Hindlimb muscle (tissue), 1 donor: ENCODE measurements around the gene ALOX12B. TPM values are rescaled to one million over a fixed set of nuclear protein-coding genes. Genes with fewer than 3 reads are reported as not detected.
"Not testable (repeated sequence)": the region's sequence is repeated elsewhere in the genome, so short reads cannot be mapped to it uniquely, and the experiment has no call there.

Source experiments
- DNase-seq: peaks from one replicate; pipeline ENCODE4 v3.0.0-alpha.2; 2013
- polyA plus RNA-seq: library from polyadenylated mRNA; unstranded; fragments of 120-200 nt; gene quantifications from one replicate; pipeline ENCODE4 v1.2.1, GENCODE V29; 2013; ENCODE audit not compliant: insufficient read length

The ALOX12B gene
- polyA plus RNA-seq, 1 donor: not detected

GRCh38 chr17:8118769-8119580 lies 31.5 kb upstream of the ALOX12B start:
- peak; percentile 84 for DNase-seq

- DNase-seq: no peak
Observed at GRCh38 chr17:8117980-8118768, 30.7 kb upstream of the ALOX12B start, which contains the start of gene ALOXE3. Gene ALOXE3 (minus strand): TSS chr17:8118514. CDS start chr17:8117990, 524 bp downstream.

GRCh38 chr17:8117367-8117979 lies 30.0 kb upstream of the ALOX12B start:
- DNase-seq: no peak

GRCh38 chr17:8116776-8117175 lies 29.3 kb upstream of the ALOX12B start:
- DNase-seq: no peak

GRCh38 chr17:8110907-8111306 lies 23.4 kb upstream of the ALOX12B start:
- DNase-seq: no peak

GRCh38 chr17:8110456-8110804 lies 22.9 kb upstream of the ALOX12B start:
- no peak for DNase-seq

- peak; percentile 20 for DNase-seq
Observed at GRCh38 chr17:8109661-8110455, 22.3 kb upstream of the ALOX12B start.

- DNase-seq: no peak
Observed at GRCh38 chr17:8108972-8109660, 21.6 kb upstream of the ALOX12B start.

GRCh38 chr17:8106980-8107379 lies 19.5 kb upstream of the ALOX12B start:
- not testable (repeated sequence) for DNase-seq

- DNase-seq: no peak
Observed at GRCh38 chr17:8105957-8106398, 18.5 kb upstream of the ALOX12B start.

- DNase-seq: no peak
Observed at GRCh38 chr17:8104911-8105310, 17.4 kb upstream of the ALOX12B start.

GRCh38 chr17:8103549-8103948 lies 16.0 kb upstream of the ALOX12B start:
- DNase-seq: no peak

- DNase-seq: no peak
Observed at GRCh38 chr17:8101721-8102120, 14.2 kb upstream of the ALOX12B start.

- DNase-seq: no peak
Observed at GRCh38 chr17:8100763-8101162, 13.2 kb upstream of the ALOX12B start.

GRCh38 chr17:8100111-8100510 lies 12.6 kb upstream of the ALOX12B start:
- DNase-seq: no peak

GRCh38 chr17:8096541-8096940 lies 9.0 kb upstream of the ALOX12B start:
- DNase-seq: no peak

GRCh38 chr17:8095361-8095760 lies 7.8 kb upstream of the ALOX12B start:
- no peak for DNase-seq

- DNase-seq: no peak
Observed at GRCh38 chr17:8091033-8091687, 3.6 kb upstream of the ALOX12B start.

- DNase-seq: no peak
Observed at GRCh38 chr17:8089728-8090127, 2.2 kb upstream of the ALOX12B start.

- no peak for DNase-seq
Observed at GRCh38 chr17:8087952-8088230, 375 bp upstream of the ALOX12B start.

- no peak for DNase-seq
Observed at GRCh38 chr17:8084250-8084649, 3.3 kb downstream of the ALOX12B start.

GRCh38 chr17:8082292-8082691 lies 5.2 kb downstream of the ALOX12B start:
- no peak for DNase-seq
